Activated T-cell treated with anti-CD3 and anti-CD28 coated beads, Interleukin-2, amount 50 U/mL, for 72 hours (primary cell): Measurements from ENCODE around the gene POLA2. TPM values are rescaled to one million over a fixed set of nuclear protein-coding genes. Genes with fewer than 3 reads are reported as not detected.
"Not testable (repeated sequence)": the region's sequence is repeated elsewhere in the genome, so short reads cannot be mapped to it uniquely, and the experiment has no call there.

Source experiments
- ATAC-seq, 2 donors: fragments of 150-1000 bp; cut with Tn5 transposase; replicated peaks in 1 of 2; 2 replicates each; pipeline ENCODE4 v1.10.0; 2021; ENCODE audit warnings: moderate library complexity in 2 of 2, mild to moderate bottlenecking in 1 of 2
- DNase-seq, 2 donors: peaks; one replicate each; pipeline ENCODE4 v3.0.0; 2021 to 2022; ENCODE audit warnings: mixed read lengths in 1 of 2
- H3K27ac Mint-ChIP-seq: one replicate; pipeline ENCODE4 v1.8.0; 2022; ENCODE audit warnings: mild to moderate bottlenecking, moderate library complexity, mixed read lengths
- H3K27me3 Mint-ChIP-seq: one replicate; pipeline ENCODE4 v1.8.0; 2022; ENCODE audit warnings: low read depth, mixed read lengths
- H3K36me3 Mint-ChIP-seq, 2 donors: one replicate each; pipeline ENCODE4 v1.8.0; 2022; ENCODE audit warnings: mixed read lengths in 2 of 2, mild to moderate bottlenecking in 1 of 2; ENCODE audit not compliant: insufficient read depth in 2 of 2
- H3K4me1 Mint-ChIP-seq: one replicate; pipeline ENCODE4 v1.8.0; 2022; ENCODE audit warnings: low read depth, mixed read lengths
- H3K4me3 Mint-ChIP-seq, 2 donors: one replicate each; pipeline ENCODE4 v1.8.0; 2022; ENCODE audit warnings: mild to moderate bottlenecking in 2 of 2, mixed read lengths in 2 of 2, moderate library complexity in 2 of 2
- H3K9me3 Mint-ChIP-seq, 2 donors: one replicate each; pipeline ENCODE4 v1.8.0; 2022; ENCODE audit warnings: mixed read lengths in 2 of 2
- total RNA-seq, 2 donors: library from RNA; stranded (reverse); gene quantifications; one replicate each; pipeline ENCODE4 v1.2.3, GENCODE V29; 2022

Gene POLA2
- total RNA-seq, 2 donors from 2014 or later = 54.2 to 67.0 TPM

DNA sequence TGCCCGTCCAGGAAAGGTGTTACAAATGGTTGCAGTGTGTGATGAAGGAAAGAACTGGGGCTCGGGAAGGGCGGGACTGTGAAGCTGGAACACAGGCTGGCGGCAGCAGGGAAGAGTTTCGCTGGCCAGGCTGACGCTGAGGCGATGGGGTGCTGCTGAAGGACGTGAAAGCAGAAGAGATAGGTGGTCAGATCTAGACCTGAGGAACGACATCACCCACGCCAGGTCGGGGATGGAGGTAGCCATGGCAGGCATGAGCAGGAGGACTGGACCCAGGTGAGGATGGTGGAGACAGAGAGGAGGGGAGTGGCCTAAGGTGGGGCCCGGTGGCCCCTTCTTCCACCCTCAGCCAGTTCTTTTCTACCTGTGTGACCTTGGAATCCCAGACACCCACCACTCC, 62.1 kb downstream of the POLA2 start:
- Mint-ChIP-seq H3K27ac (no peak overlapping the region), H3K4me1 (no peaks in the 10 kb centered on the region)

DNA sequence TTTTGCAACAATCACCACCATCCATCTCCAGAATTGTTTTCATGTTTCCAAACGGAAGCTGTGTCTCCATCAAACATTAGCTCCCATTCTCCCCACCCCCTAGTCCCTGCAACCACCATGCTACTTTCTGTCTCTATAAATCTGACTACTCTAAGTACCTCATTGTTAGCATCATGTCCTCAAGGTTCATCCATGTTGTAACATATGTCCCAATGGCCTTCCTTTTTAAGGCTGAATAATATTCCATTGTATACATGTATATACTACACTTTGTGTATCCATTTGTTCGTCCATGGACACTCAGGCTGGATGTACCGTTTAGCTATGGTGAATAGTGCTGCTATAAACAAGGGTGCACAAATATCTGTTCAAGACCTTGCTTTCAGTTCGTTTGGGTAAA, 63.7 kb downstream of the POLA2 start:
- Mint-ChIP-seq H3K9me3 (no peaks in the 10 kb centered on the region), H3K4me1 (peaks cover 12% of the 10 kb centered on the region), H3K27me3 (no peaks in the 10 kb centered on the region), H3K36me3 (no peaks in the 10 kb centered on the region), H3K27ac (no peak overlapping the region), H3K4me3 (no peak overlapping the region)
- ATAC-seq (no peak), DNase-seq (no peak)

More for the DNA sequence above, 62.1 kb downstream of the POLA2 start:
- ATAC-seq (no peak), DNase-seq (no peak)
- H3K4me3 Mint-ChIP-seq = no peak overlapping the region
- no peaks in the 10 kb centered on the region for H3K9me3 Mint-ChIP-seq
- H3K36me3 Mint-ChIP-seq = no peaks in the 10 kb centered on the region
- H3K27me3 Mint-ChIP-seq = no peaks in the 10 kb centered on the region

DNA sequence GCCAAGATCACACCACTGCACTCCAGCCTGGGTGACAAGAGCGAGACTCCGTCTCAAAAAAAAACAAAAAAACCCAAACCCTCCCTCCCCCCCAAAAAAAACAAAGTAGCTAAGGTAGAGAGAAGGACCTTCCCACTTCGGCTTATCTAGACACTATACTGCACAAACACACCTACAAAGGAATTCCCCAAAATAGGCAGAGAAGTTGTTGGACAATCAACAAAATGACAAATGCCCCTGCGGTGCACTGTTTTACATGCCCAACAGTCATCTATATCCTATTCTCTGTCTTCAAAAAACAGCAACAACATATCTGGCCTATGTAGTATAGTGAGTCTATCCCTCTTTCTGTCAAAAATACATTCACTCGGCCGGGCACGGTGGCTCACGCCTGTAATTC, 65.3 kb downstream of the POLA2 start:
- ATAC-seq = no peak

DNA sequence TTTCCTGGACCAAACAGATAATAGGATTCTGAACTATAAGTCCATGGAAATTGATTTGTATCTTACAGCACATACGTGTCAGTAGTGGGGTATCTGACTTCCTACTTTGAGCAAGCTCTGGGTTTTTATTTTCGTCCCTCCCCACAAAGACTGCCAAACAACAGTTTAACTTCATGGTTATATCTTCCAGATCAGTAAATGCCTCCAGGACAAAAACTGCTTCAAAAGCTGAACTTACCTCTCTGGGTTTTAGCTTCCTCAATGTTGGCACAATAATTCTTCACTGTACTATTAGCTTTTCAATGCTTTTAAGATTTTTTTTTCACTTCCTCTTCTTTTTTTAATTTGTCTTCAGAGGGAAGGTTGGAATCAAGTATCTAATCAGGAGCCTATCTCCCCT, 67.7 kb downstream of the POLA2 start:
- ATAC-seq = no peak
- Mint-ChIP-seq H3K4me1 (peaks cover 13% of the 10 kb centered on the region), H3K36me3 (peaks cover 2 to 3% of the 10 kb centered on the region in 2 donors), H3K4me3 (peak overlapping the region; percentile 55 to 61), H3K27ac (peak overlapping the region; percentile 3), H3K27me3 (no peaks in the 10 kb centered on the region), H3K9me3 (no peaks in the 10 kb centered on the region)
- DNase-seq = no peak

More for the DNA sequence above, 65.3 kb downstream of the POLA2 start:
- H3K4me3 Mint-ChIP-seq = no peak overlapping the region
- no peaks in the 10 kb centered on the region for H3K27me3 Mint-ChIP-seq
- H3K4me1 Mint-ChIP-seq = peaks cover 12% of the 10 kb centered on the region
- no peaks in the 10 kb centered on the region for H3K9me3 Mint-ChIP-seq
- H3K27ac Mint-ChIP-seq = no peak overlapping the region
- H3K36me3 Mint-ChIP-seq = no peaks in the 10 kb centered on the region
- no peak for DNase-seq

DNA sequence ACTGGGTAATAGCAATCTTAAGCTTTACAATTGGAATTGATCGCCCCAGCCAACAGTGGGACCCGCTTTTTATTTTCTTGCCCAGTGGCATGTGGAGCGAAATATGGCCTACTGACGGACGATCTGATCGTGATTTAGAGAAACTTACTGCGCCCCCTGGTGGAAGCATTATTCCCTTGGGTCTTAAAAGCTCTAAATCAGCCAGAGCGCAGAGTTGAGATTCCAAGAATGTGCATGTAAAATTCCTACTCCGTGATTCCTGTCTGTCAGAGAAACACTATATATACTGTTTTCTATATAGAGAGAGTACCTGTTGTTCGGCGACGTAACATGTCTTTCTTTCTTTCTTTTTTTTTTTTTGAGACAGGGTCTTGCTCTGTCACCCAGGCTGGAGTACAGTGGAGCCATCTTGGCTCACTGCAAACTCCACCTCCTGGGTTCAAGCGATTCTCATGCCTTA, 68.2 kb downstream of the POLA2 start:
- peak; percentile 88 to 89 for DNase-seq

DNA sequence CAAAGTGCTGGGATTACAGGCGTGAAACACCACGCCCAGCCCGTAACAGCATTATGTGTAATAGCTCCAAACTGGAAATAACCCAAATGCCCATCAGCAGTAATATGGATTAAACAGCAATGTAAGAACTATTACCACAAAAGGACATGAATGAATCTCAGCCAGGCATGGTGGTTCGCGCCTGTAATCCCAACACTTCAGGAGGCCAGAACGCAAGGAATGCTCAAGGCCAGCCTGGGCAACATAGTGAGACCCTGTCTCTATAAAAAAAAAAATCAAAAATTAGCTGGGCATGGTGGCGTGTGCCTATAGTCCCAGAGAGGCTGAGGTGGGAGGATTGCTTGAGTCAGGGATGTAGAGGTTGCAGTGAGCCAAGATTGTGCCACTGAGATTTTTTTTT, 68.8 kb downstream of the POLA2 start:
- DNase-seq (no peak), ATAC-seq (no peak)
- peaks cover 3 to 5% of the 10 kb centered on the region in 2 donors for H3K36me3 Mint-ChIP-seq
- no peaks in the 10 kb centered on the region for H3K27me3 Mint-ChIP-seq
- peaks cover 24% of the 10 kb centered on the region for H3K4me1 Mint-ChIP-seq
- no peaks in the 10 kb centered on the region for H3K9me3 Mint-ChIP-seq
- no peak overlapping the region for H3K27ac Mint-ChIP-seq
- no peak overlapping the region for H3K4me3 Mint-ChIP-seq

More for the DNA sequence above, 68.2 kb downstream of the POLA2 start:
- H3K36me3 Mint-ChIP-seq = peaks cover 3 to 5% of the 10 kb centered on the region in 2 donors
- H3K27me3 Mint-ChIP-seq = no peaks in the 10 kb centered on the region
- H3K4me1 Mint-ChIP-seq = peaks cover 18% of the 10 kb centered on the region
- no peaks in the 10 kb centered on the region for H3K9me3 Mint-ChIP-seq
- peak in 1 of 2 donors; percentile 31 for ATAC-seq
- H3K4me3 Mint-ChIP-seq = peak overlapping the region; percentile 55 to 61
- H3K27ac Mint-ChIP-seq = peak overlapping the region; percentile 3

DNA sequence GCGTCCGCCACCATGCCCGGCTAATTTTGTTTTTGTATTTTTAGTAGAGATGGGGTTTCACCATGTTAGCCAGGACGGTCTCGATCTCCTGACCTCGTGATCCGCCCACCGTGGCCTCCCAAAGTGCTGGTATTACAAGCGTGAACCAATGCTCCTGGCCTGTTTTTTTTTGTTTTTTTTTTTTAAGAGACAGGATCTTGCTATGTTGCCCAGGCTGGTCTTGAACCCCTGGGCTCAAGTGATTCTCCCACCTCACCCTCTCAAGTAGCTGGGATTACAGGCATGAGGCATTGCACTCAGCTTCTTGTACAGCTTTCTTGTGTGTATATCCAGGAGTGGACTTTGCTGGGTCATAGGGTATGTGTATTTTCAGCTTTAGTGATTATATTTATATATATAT, 70.8 kb downstream of the POLA2 start:
- not testable (repeated sequence) for H3K9me3 Mint-ChIP-seq, H3K27ac Mint-ChIP-seq, H3K4me3 Mint-ChIP-seq, ATAC-seq, H3K27me3 Mint-ChIP-seq, H3K36me3 Mint-ChIP-seq, DNase-seq
- H3K4me1 Mint-ChIP-seq = peaks cover 35% of the 10 kb centered on the region

DNA sequence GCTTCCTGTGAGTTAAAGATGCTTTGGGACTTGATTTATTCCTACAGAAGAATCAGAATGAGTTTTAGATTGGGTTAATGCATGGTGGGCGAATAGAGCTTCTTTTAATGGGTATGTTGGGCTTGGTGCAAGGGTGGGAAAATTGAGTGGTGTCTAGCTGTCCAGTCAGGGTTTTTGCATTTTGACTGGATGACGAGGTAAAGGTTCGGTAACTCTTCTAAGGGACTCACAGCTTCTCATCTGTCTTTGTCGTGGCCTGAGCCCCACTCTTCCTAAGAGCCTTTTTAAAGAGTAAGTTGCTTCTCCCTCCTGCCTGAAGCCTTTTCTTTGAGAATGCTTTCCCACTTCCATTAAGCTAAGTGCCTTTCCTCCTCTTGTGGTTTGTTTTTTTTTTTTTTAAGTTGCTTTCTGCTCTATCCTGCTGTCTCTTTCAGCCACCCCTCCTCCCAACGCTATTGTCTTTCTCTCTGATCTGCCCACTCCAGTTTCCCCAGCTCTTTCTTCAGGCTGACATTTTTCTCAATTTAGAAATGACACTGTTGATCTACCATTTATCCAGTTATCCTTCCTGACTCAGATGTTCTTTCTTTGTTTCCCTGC, 73.0 kb downstream of the POLA2 start:
- Mint-ChIP-seq H3K4me1 (peaks cover 47% of the 10 kb centered on the region), H3K36me3 (peaks cover 7 to 10% of the 10 kb centered on the region in 2 donors), H3K9me3 (no peaks in the 10 kb centered on the region), H3K27ac (peak overlapping the region; percentile 90), H3K27me3 (no peaks in the 10 kb centered on the region), H3K4me3 (peak overlapping the region; percentile 83 to 91)
- no peak for ATAC-seq
- DNase-seq = no peak

DNA sequence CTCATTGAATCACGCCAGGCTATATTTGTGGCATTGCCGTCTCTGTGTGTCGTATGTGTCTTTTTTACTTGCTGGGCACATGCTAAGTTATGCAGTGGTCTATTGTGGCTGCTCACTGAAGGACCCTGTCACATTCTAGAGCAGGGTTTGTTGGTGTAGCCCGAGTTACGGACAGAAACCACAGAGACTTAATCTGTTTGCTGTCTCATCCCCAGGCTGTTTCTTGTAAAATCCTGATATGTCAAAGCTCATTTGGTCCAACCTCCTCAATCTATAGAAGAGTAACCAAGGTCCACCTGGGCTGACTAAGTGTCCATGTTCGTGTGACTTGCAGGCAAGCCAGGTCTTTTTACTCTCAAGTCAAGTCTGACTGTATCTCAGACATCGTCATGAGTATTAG, 76.9 kb downstream of the POLA2 start:
- DNase-seq (no peak), ATAC-seq (no peak)
- Mint-ChIP-seq H3K27ac (peak overlapping the region; percentile 27), H3K36me3 (peaks cover 14 to 18% of the 10 kb centered on the region in 2 donors), H3K4me1 (peaks cover 46% of the 10 kb centered on the region), H3K9me3 (no peaks in the 10 kb centered on the region), H3K4me3 (no peak overlapping the region), H3K27me3 (no peaks in the 10 kb centered on the region)

DNA sequence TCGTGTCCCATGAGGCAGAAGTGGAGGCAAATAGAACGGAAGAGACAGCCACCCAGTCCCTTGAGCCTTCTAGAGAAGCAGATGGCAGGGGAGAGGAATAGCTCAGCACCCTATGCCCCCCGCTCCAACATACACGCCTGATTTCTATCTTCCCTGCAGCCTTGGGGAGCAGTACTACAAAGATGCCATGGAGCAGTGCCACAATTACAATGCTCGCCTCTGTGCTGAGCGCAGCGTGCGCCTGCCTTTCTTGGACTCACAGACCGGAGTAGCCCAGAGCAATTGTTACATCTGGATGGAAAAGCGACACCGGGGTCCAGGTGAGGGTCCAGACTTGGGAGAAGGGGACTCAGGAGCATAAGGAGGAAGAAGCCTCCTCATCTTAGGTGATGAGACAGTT, 78.5 kb downstream of the POLA2 start:
- DNase-seq (no peak), ATAC-seq (no peak)
- peak overlapping the region; percentile 89 for H3K27ac Mint-ChIP-seq
- H3K9me3 Mint-ChIP-seq = no peaks in the 10 kb centered on the region
- no peak overlapping the region for H3K4me3 Mint-ChIP-seq
- H3K4me1 Mint-ChIP-seq = peaks cover 37% of the 10 kb centered on the region
- peaks cover 14 to 20% of the 10 kb centered on the region in 2 donors for H3K36me3 Mint-ChIP-seq
- H3K27me3 Mint-ChIP-seq = no peaks in the 10 kb centered on the region

DNA sequence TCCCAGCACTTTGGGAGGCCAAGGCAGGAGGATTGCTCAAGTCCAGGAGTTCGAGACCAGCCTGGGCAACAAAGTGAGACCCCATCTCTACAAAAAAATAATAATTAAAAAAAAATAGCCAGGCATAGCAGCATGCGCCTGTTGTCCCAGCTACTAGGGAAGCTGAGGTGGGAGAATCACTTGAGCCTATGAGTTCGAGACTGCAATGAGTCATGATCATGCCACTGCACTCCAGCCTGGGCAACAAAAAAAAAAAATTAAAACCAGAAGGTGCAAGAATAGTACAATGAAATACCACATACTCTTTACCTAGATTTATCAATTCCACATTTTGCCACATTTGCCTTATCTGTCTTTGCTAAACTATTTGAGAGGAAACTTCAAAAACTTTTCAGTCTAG, 80.1 kb downstream of the POLA2 start:
- Mint-ChIP-seq H3K27ac (no peak overlapping the region), H3K27me3 (no peaks in the 10 kb centered on the region), H3K4me1 (peaks cover 23% of the 10 kb centered on the region), H3K36me3 (peaks cover 20 to 25% of the 10 kb centered on the region in 2 donors), H3K4me3 (no peak overlapping the region), H3K9me3 (no peaks in the 10 kb centered on the region)
- DNase-seq (no peak), ATAC-seq (no peak)

Other genes with a start within 250 kb of the POLA2 start
- 100 to 1,000 TPM in 1 of 2 donors, 10 to 100 TPM in 1; 96.0 to 101 TPM for gene ARL2, start 247.8 kb upstream of the POLA2 start, total RNA-seq
- gene SNX15, start 234.5 kb upstream of the POLA2 start, total RNA-seq = 10 to 100 TPM; 31.5 to 38.7 TPM
- gene SAC3D1, start 220.8 kb upstream of the POLA2 start, total RNA-seq = 10 to 100 TPM; 18.1 to 21.6 TPM
- gene NAALADL1, start 203.4 kb upstream of the POLA2 start, total RNA-seq = 10 to 100 TPM; 25.0 to 31.6 TPM
- 100 to 1,000 TPM; 139 to 174 TPM for gene CDCA5, start 177.9 kb upstream of the POLA2 start, total RNA-seq
- gene ZFPL1, start 177.7 kb upstream of the POLA2 start, total RNA-seq = 10 to 100 TPM; 44.2 to 46.5 TPM
- 100 to 1,000 TPM; 118 to 119 TPM for gene VPS51, start 165.7 kb upstream of the POLA2 start, total RNA-seq
- 10 to 100 TPM; 22.8 to 26.8 TPM for gene TM7SF2, start 150.1 kb upstream of the POLA2 start, total RNA-seq
- 10 to 100 TPM in 1 of 2 donors, 1 to 10 TPM in 1; 9.9 to 10.4 TPM for gene ZNHIT2, start 144.3 kb upstream of the POLA2 start, total RNA-seq
- gene FAU, start 139.8 kb upstream of the POLA2 start, total RNA-seq = 1,000 to 10,000 TPM; 1,144 to 1,164 TPM
- gene MRPL49, start 139.6 kb upstream of the POLA2 start, total RNA-seq = 10 to 100 TPM; 73.6 to 89.8 TPM
- 10 to 100 TPM; 45.8 to 53.1 TPM for gene SYVN1, start 127.4 kb upstream of the POLA2 start, total RNA-seq
- not detected for gene SPDYC, start 91.7 kb upstream of the POLA2 start, total RNA-seq
- 100 to 1,000 TPM in 1 of 2 donors, 10 to 100 TPM in 1; 99.1 to 114 TPM for gene CAPN1, start 80.0 kb upstream of the POLA2 start, total RNA-seq
- gene CDC42EP2, start 52.9 kb downstream of the POLA2 start, total RNA-seq = 1 to 10 TPM; 1.4 to 2.3 TPM
- 100 to 1,000 TPM; 110 to 139 TPM for gene DPF2, start 71.9 kb downstream of the POLA2 start, total RNA-seq
- gene TIGD3, start 92.8 kb downstream of the POLA2 start, total RNA-seq = 1 to 10 TPM; 1.3 to 1.8 TPM
- gene SLC25A45, start 120.7 kb downstream of the POLA2 start, total RNA-seq = 10 to 100 TPM; 16.4 to 18.8 TPM
- gene FRMD8, start 124.7 kb downstream of the POLA2 start, total RNA-seq = 10 to 100 TPM; 43.5 to 47.2 TPM
- 1,000 to 10,000 TPM in 1 of 2 donors, 100 to 1,000 TPM in 1; 678 to 1,151 TPM for gene NEAT1, start 160.8 kb downstream of the POLA2 start, total RNA-seq
- over 10,000 TPM in 1 of 2 donors, 1,000 to 10,000 TPM in 1; 8,391 to 13,279 TPM for gene MALAT1, start 237.1 kb downstream of the POLA2 start, total RNA-seq